ENCODE data around the gene TLE2. TPM values are rescaled to one million over a fixed set of nuclear protein-coding genes. Genes with fewer than 3 reads are reported as not detected.

The TLE2 gene
- polyA plus RNA-seq, 1 donor (not counting 4 experiments of a cell fraction or from before 2014, with no cell fraction given) = 0.88 TPM

GRCh38 chr19:3003046-3003445, 26.0 kb downstream of the TLE2 start:
- DNase-seq (ENCODE audit: low read depth, low spot score) = no peak
- Histone ChIP-seq H3K9me1 (ENCODE audit: control insufficient read depth, extremely low read depth, insufficient read depth, low read length) (no peaks in the 10 kb centered on the region), H4K20me1 (ENCODE audit: control insufficient read depth, extremely low read depth, insufficient read depth, low read length) (no peaks in the 10 kb centered on the region), H3K4me2 (ENCODE audit: control insufficient read depth, extremely low read depth, insufficient read depth, low read depth, low read length) (no peak overlapping the region), H3K4me3 (ENCODE audit: control insufficient read depth in 2 of 3, extremely low read depth in 1 of 3, insufficient read depth in 2 of 3, low read depth in 1 of 3, low read length in 3 of 3) (no peak overlapping the region), H3K27ac (ENCODE audit: control insufficient read depth, insufficient read depth, low read length) (no peak overlapping the region), H3K36me3 (ENCODE audit: control insufficient read depth in 2 of 2, extremely low read depth in 1 of 2, insufficient read depth in 2 of 2, low read length in 2 of 2) (no peaks in the 10 kb centered on the region), H3K27me3 (ENCODE audit: control insufficient read depth, extremely low read depth, insufficient read depth, low read length) (no peaks in the 10 kb centered on the region), H3K9me3 (ENCODE audit: control insufficient read depth, low read depth, low read length) (no peaks in the 10 kb centered on the region), H3K9ac (ENCODE audit: control insufficient read depth, extremely low read depth, insufficient read depth, low read length) (no peak overlapping the region), H3K4me1 (ENCODE audit: control insufficient read depth, extremely low read depth, insufficient read depth, low read length) (no peaks in the 10 kb centered on the region), H2AFZ (ENCODE audit: control insufficient read depth, low read length) (no peak overlapping the region), H3K79me2 (ENCODE audit: control insufficient read depth, insufficient read depth, low read length) (no peaks in the 10 kb centered on the region)
- dilution Hi-C loops (cut with MboI; ENCODE audit: extremely low pct_ligation_motif_present, low sequenced_read_pairs) = no loop called here
- no peak for TF ChIP-seq EZH2 (IDR thresholded peaks at IDR 0.05; ENCODE audit: low read length)
- no peak for TF ChIP-seq CTCF (optimal IDR thresholded peaks at IDR 0.05 in 1 of 3, IDR thresholded peaks at IDR 0.05 in 1 of 3, conservative IDR thresholded peaks at IDR 0.05 in 1 of 3; ENCODE audit: extremely low read depth in 1 of 3, insufficient read depth in 2 of 3, low read length in 3 of 3)
- no peak for FAIRE-seq

DNA sequence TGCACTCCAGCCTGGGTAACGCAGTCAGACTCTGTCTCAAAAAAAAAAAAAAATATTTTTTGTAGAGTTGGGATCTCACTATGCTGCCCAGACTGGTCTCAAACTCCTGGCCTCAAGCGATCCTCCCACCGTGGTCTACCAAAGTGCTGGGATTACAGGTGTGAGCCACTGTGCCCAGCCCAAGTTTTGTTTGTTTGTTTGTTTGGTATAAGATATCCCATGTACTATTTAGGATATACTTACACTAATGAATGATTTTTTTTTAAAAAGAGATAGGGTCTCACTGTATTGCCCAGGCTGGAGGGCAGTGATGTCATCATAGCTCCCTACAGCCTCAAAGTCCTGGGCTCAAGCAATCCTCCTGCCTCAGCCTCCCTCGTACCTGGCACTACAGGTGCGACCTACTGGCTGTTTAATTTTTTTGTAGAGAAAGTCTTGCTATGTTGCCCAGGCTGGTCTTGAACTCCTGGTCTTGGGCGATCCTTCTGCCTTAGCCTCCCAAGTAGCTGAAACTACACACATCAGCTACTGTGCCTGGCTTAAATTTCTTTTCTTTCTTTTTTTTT, 27.8 kb downstream of the TLE2 start:
- no peaks in the 10 kb centered on the region for H4K20me1 ChIP-seq (ENCODE audit: control insufficient read depth, extremely low read depth, insufficient read depth, low read length)
- FAIRE-seq = no peak
- H3K9me3 ChIP-seq (ENCODE audit: control insufficient read depth, low read depth, low read length) = no peaks in the 10 kb centered on the region
- H3K79me2 ChIP-seq (ENCODE audit: control insufficient read depth, insufficient read depth, low read length) = no peaks in the 10 kb centered on the region
- no peak overlapping the region for H2AFZ ChIP-seq (ENCODE audit: control insufficient read depth, low read length)
- H3K4me3 ChIP-seq (ENCODE audit: control insufficient read depth in 2 of 3, extremely low read depth in 1 of 3, insufficient read depth in 2 of 3, low read depth in 1 of 3, low read length in 3 of 3) = no peak overlapping the region
- H3K27me3 ChIP-seq (ENCODE audit: control insufficient read depth, extremely low read depth, insufficient read depth, low read length) = no peaks in the 10 kb centered on the region
- no peak for TF ChIP-seq EZH2 (IDR thresholded peaks at IDR 0.05; ENCODE audit: low read length)
- TF ChIP-seq CTCF (optimal IDR thresholded peaks at IDR 0.05 in 1 of 3, IDR thresholded peaks at IDR 0.05 in 1 of 3, conservative IDR thresholded peaks at IDR 0.05 in 1 of 3; ENCODE audit: extremely low read depth in 1 of 3, insufficient read depth in 2 of 3, low read length in 3 of 3) = no peak
- H3K9me1 ChIP-seq (ENCODE audit: control insufficient read depth, extremely low read depth, insufficient read depth, low read length) = no peaks in the 10 kb centered on the region
- no peak overlapping the region for H3K9ac ChIP-seq (ENCODE audit: control insufficient read depth, extremely low read depth, insufficient read depth, low read length)
- no peak for DNase-seq (ENCODE audit: low read depth, low spot score)
- H3K4me2 ChIP-seq (ENCODE audit: control insufficient read depth, extremely low read depth, insufficient read depth, low read depth, low read length) = no peak overlapping the region
- no peaks in the 10 kb centered on the region for H3K4me1 ChIP-seq (ENCODE audit: control insufficient read depth, extremely low read depth, insufficient read depth, low read length)
- dilution Hi-C loops (cut with MboI; ENCODE audit: extremely low pct_ligation_motif_present, low sequenced_read_pairs) = no loop called here
- no peaks in the 10 kb centered on the region for H3K36me3 ChIP-seq (ENCODE audit: control insufficient read depth in 2 of 2, extremely low read depth in 1 of 2, insufficient read depth in 2 of 2, low read length in 2 of 2)
- H3K27ac ChIP-seq (ENCODE audit: control insufficient read depth, insufficient read depth, low read length) = no peak overlapping the region

All from keratinocyte (primary cell).